HG03039 (cell line): Measurements from ENCODE around the gene SRPK1.

Experiments used
- ATAC-seq: cut with Tn5 transposase; IDR thresholded peaks from one replicate; pipeline ENCODE4 v1.9.1; 2021; ENCODE audit warnings: mild to moderate bottlenecking, moderate library complexity; ENCODE audit not compliant: unreplicated experiment

The SRPK1 gene

DNA sequence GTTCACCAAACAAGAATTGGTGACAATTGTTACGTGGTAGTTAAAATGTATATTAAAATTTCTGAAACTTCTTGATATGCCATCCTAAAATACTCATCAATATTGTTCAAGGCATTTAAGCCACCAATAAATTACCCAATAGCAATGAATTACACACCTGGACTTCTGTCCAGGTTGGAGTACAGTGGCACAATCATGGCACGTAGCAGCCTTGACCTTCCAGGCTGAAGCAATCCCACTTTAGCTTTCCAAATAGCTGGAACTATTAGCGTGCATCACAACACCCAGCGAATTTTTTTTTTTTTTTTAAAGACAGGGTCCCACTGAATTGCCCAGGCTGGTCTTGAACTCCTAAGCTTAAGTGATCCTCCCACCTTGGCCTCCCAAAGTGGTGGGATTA is 17.2 kb downstream of the SRPK1 start:
- ATAC-seq, result no peak

- no peak for ATAC-seq
These were observed 20.4 kb downstream of the SRPK1 start for GRCh38 chr6:35900448-35900847.

DNA sequence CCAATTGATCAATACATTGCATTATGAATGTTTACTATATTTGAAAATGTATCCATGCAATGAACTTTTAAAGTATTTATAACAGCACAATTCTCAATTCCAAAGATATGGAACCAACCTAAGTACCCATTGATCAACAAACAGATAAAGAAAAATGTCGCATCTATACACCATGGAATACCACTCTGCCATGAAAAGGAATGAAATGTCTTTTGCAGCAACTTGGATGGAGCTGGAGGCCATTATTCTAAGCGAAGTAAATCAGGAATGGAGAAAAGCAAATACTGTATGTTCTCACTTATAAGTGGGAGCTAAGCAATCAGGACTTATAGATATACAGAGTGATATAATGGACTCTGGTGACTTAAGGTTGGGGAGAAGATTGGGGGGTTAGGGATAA is 22.9 kb downstream of the SRPK1 start:
- ATAC-seq, result no peak

DNA sequence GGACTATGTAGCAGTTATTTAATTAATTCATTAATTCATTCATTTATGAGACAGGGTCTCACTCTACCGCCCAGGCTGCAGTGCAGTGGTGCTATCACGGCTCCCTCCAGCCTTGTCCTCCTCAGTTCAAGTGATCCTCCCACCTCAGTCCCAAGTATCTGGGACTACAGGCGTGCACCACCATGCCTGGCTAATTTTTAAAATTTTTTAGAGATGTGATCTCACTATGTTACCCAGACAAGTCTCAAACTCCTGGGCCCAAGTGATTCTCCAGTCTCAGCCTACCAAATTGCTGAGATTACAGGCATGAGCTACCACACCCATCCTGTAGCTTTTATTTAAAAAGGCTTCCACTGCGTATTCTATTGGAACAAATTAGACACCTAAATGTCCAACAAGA is 23.4 kb downstream of the SRPK1 start:
- ATAC-seq, result no peak

DNA sequence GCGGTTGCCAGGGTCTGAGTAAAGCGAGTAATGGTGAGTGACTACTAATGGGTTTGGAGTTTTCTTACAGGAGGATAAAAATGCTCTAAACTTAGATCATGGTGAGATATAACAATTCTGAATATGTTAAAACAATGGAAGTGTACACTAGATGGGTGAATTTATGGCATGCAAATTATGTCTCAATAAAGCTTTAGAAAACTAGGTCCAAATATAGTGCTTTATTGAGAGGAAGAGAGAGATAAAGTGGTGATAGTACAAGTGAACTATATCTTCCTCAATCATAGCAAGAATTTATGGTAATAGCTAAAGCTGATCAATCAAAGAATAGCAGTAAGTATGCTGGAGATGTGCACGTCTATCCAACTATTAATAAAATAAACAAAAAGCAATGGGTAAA is 23.9 kb downstream of the SRPK1 start:
- ATAC-seq, result no peak

GRCh38 chr6:35896228-35896627 is 24.7 kb downstream of the SRPK1 start:
- ATAC-seq, result no peak

GRCh38 chr6:35895560-35895959 is 25.3 kb downstream of the SRPK1 start:
- ATAC-seq, result no peak

DNA sequence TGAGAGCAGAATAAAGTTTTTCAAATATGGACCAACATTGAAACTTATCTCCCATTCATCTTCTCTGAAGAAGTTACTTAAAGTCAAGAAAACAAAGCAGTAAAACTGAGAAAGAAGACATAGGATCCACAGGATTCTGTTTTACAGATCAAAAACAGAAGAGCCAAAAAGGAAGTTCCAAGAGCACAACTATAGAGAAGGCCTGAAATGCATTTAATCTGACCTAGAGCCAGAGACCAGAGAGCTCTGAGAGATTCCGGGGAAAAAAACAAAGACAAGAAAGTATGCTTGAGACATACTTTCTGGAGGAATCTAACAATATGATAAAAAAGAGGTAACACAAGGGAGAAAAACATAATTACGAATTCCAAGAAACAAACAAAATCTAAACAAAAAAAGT is 26.1 kb downstream of the SRPK1 start:
- ATAC-seq, result no peak

- no peak for ATAC-seq
These were observed 27.7 kb downstream of the SRPK1 start for GRCh38 chr6:35893246-35893645.

- ATAC-seq, result no peak
These were observed 28.4 kb downstream of the SRPK1 start for GRCh38 chr6:35892482-35892881.

- no peak for ATAC-seq
These were observed 41.7 kb downstream of the SRPK1 start for GRCh38 chr6:35879151-35879550.

- no peak for ATAC-seq
These were observed 44.0 kb downstream of the SRPK1 start for GRCh38 chr6:35876902-35877301.

- ATAC-seq, result no peak
These were observed 46.2 kb downstream of the SRPK1 start for GRCh38 chr6:35874730-35875129.

- no peak for ATAC-seq
These were observed 61.5 kb downstream of the SRPK1 start for GRCh38 chr6:35859367-35859766.

GRCh38 chr6:35857853-35858252 is 63.0 kb downstream of the SRPK1 start:
- no peak for ATAC-seq

DNA sequence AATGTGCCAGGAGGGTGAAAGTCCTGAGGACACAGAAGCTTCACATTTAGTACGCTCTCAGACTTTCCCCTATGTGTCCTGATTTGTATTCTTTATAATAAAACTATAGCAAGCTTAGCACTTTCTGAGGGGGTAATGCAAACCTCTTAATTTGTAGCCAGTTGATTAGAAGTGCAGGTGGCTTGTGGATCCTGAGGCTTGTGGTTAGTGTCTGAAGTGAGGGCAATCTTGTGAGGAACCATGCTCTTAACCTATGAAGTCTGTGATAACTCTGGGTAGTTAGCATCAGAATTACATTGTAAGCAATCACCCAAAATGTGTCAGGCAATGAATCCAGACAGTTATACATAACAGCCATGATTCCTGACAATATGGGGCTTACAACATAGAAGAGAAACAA is 64.6 kb downstream of the SRPK1 start:
- ATAC-seq, result no peak

- ATAC-seq, result no peak
These were observed 67.9 kb downstream of the SRPK1 start for GRCh38 chr6:35852994-35853393.

GRCh38 chr6:35850208-35850607 is 70.7 kb downstream of the SRPK1 start:
- no peak for ATAC-seq

DNA sequence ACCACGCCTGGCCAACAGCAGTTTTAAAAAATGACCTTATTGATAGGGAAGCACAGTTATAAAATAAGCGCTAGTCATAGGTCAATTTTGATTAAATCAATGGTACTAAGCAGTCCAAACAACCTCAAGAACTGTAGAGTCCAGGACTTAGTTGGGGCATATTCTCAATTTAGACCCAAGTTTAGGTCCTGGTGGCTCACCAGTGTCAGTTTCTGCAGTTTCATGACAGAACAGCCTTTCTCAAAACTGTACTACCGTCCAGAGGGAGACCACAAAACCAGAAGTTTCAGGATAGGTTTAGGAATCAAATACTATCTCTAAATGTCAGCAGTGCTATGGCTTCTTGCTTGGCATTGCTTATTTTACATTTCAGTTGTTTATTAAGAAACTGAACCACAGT is 76.6 kb downstream of the SRPK1 start:
- no peak for ATAC-seq

DNA sequence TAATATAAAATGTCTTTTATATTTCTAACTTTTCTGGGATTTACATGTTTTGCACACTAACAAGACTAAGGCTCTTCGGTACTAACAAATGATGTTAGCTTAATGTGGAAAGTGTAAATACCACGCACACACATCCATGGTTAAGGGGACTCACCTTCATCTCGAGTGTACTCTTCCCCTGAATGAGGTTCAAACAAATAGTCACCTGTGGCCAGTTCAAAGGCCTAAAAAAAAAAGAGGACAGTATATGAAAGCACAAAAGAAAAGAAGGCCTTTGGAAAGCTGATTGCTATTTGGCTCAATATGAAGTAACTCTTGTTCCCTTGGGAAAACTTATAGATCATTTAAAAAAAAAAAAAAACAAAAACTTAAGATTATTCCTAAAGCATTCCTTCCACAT is 78.5 kb downstream of the SRPK1 start:
- ATAC-seq, result no peak

- no peak for ATAC-seq
These were observed 81.9 kb downstream of the SRPK1 start for GRCh38 chr6:35839019-35839418.

- ATAC-seq, result no peak
These were observed 87.4 kb downstream of the SRPK1 start for GRCh38 chr6:35833536-35833935.

GRCh38 chr6:35831257-35832007 is 89.5 kb downstream of the SRPK1 start:
- ATAC-seq, result no peak
